ENCODE measurements around the gene C10orf71. TPM values are rescaled to one million over a fixed set of nuclear protein-coding genes. Genes with fewer than 3 reads are reported as not detected.

Gene C10orf71
- not detected for polyA plus RNA-seq (2012; ENCODE audit: insufficient read depth, insufficient read length, low read depth)

- TF ChIP-seq CTCF (IDR thresholded peaks at IDR 0.05; ENCODE audit: low read depth, low read length) = no peak
- Histone ChIP-seq H3K4me3 (ENCODE audit: low read depth, low read length) (no peak within 1 kb of the TSS), H3K27me3 (no peaks in the 10 kb centered on the region), H3K4me1 (no peaks in the 10 kb centered on the region), H3K36me3 (no peaks in the 10 kb centered on the region), H3K9me3 (no peaks in the 10 kb centered on the region)
- no peak for DNase-seq
These were observed at the start of gene C10orf71 for GRCh38 chr10:49298983-49299815. Gene C10orf71 (plus strand): TSS chr10:49299170. CDS start chr10:49322546, 23,376 bp downstream.

GRCh38 chr10:49252313-49253034 is 46.5 kb upstream of the C10orf71 start:
- no peaks in the 10 kb centered on the region for H3K36me3 ChIP-seq
- TF ChIP-seq CTCF (IDR thresholded peaks at IDR 0.05; ENCODE audit: low read depth, low read length) = no peak
- no peak overlapping the region for H3K4me3 ChIP-seq (ENCODE audit: low read depth, low read length)
- no peaks in the 10 kb centered on the region for H3K27me3 ChIP-seq
- no peaks in the 10 kb centered on the region for H3K4me1 ChIP-seq
- DNase-seq = no peak
- H3K9me3 ChIP-seq = no peaks in the 10 kb centered on the region

GRCh38 chr10:49253340-49253906 is 45.5 kb upstream of the C10orf71 start:
- Histone ChIP-seq H3K4me3 (ENCODE audit: low read depth, low read length) (no peak overlapping the region), H3K9me3 (no peaks in the 10 kb centered on the region), H3K36me3 (no peaks in the 10 kb centered on the region), H3K27me3 (no peaks in the 10 kb centered on the region), H3K4me1 (no peaks in the 10 kb centered on the region)
- DNase-seq = no peak
- TF ChIP-seq CTCF (IDR thresholded peaks at IDR 0.05; ENCODE audit: low read depth, low read length) = no peak

GRCh38 chr10:49254150-49254549 is 44.8 kb upstream of the C10orf71 start:
- no peaks in the 10 kb centered on the region for H3K9me3 ChIP-seq
- H3K36me3 ChIP-seq = no peaks in the 10 kb centered on the region
- no peaks in the 10 kb centered on the region for H3K4me1 ChIP-seq
- DNase-seq = no peak
- no peak for TF ChIP-seq CTCF (IDR thresholded peaks at IDR 0.05; ENCODE audit: low read depth, low read length)
- no peak overlapping the region for H3K4me3 ChIP-seq (ENCODE audit: low read depth, low read length)
- no peaks in the 10 kb centered on the region for H3K27me3 ChIP-seq

GRCh38 chr10:49254556-49255318 is 44.2 kb upstream of the C10orf71 start:
- Histone ChIP-seq H3K36me3 (no peaks in the 10 kb centered on the region), H3K4me3 (ENCODE audit: low read depth, low read length) (no peak overlapping the region), H3K27me3 (no peaks in the 10 kb centered on the region), H3K9me3 (no peaks in the 10 kb centered on the region), H3K4me1 (no peaks in the 10 kb centered on the region)
- TF ChIP-seq CTCF (IDR thresholded peaks at IDR 0.05; ENCODE audit: low read depth, low read length) = no peak
- no peak for DNase-seq

Measured in BE2C (cell line).